Testis (tissue), 3 donors: Measurements from ENCODE around the gene DNAJC24. TPM values are rescaled to one million over a fixed set of nuclear protein-coding genes. Genes with fewer than 3 reads are reported as not detected.

Source experiments
- DNase-seq: peaks from one replicate; pipeline ENCODE4 v3.0.0-alpha.2; 2019
- H3K27ac ChIP-seq, 2 donors: fragments of 200-600 bp; sonication (generic); one replicate each; pipeline ENCODE4 v1.5.1; 2019
- H3K27me3 ChIP-seq: fragments of 200-600 bp; sonication (generic); one replicate; pipeline ENCODE4 v1.5.1; 2019
- H3K36me3 ChIP-seq: fragments of 200-600 bp; sonication (generic); one replicate; pipeline ENCODE4 v1.5.1; 2017; ENCODE audit warnings: low read depth; ENCODE audit errors: missing control alignments
- H3K4me1 ChIP-seq: fragments of 200-600 bp; sonication (generic); one replicate; pipeline ENCODE4 v1.5.1; 2019
- H3K4me3 ChIP-seq, 2 donors: fragments of 200-600 bp; sonication (generic); one replicate each; pipeline ENCODE4 v1.5.1; 2017 to 2019
- H3K9me3 ChIP-seq: fragments of 200-600 bp; sonication (generic); one replicate; pipeline ENCODE4 v1.5.1; 2017
- CTCF ChIP-seq, 3 experiments: fragments of 450-650 bp in 2 of 3; fragments of 200-600 bp in 1 of 3; sonication (generic) in 1 of 3; IDR thresholded peaks; one replicate each; pipeline ENCODE4 v1.5.1; 2016 to 2019; ENCODE audit warnings: antibody characterized with exemption in 3 of 3, mild to moderate bottlenecking in 2 of 3, moderate library complexity in 1 of 3
- POLR2A ChIP-seq: fragments of 450-650 bp; IDR thresholded peaks from one replicate; pipeline ENCODE4 v1.6.1; 2017; ENCODE audit warnings: antibody characterized with exemption, mild to moderate bottlenecking, moderate library complexity
- WGBS, 2 donors: methylation state at CpG; one replicate each; pipeline ENCODE4 v1.1.5; 2018; 5-methylcytosine and 5-hydroxymethylcytosine counted together
- intact Hi-C: fragments of 100-400 bp; cut with DNase I; formaldehyde crosslinking; loops from one replicate; pipeline ENCODE4 v1.15.1; 2023; ENCODE audit warnings: low total_unique reads
- polyA plus RNA-seq: library from polyadenylated mRNA; stranded (reverse); fragments of 350-450 nt; fragmentation: Illumina TruSeq; extraction: RNeasy Lipid Tissue Mini Kit (QIAGEN cat#74804); gene quantifications from one replicate; pipeline ENCODE4 v1.2.3, GENCODE V29; 2014; ENCODE audit warnings: low read depth, low replicate concordance; ENCODE audit not compliant: insufficient read depth
- total RNA-seq, 2 donors: library from RNA; depleted of rRNA; stranded (reverse); fragments of >200 nt; gene quantifications; one replicate each; pipeline ENCODE4 v1.2.3, GENCODE V29; 2016

DNAJC24 gene
- total and polyA plus RNA-seq, 3 donors from 2014 or later = 18.5 to 28.2 (median 27.2) TPM

- intact Hi-C loops = no loop called here
- WGBS, 2 donors = 87 to 88% methylated on average over 1 of the region's 1 CpG
- no peak for TF ChIP-seq CTCF (IDR thresholded peaks at IDR 0.05)
- TF ChIP-seq POLR2A = no peak
These were observed 64.2 kb downstream of the DNAJC24 start for GRCh38 chr11:31433851-31434250.

GRCh38 chr11:31437742-31438435 lies 68.2 kb downstream of the DNAJC24 start:
- Histone ChIP-seq H3K36me3 (no peaks in the 10 kb centered on the region), H3K27me3 (no peaks in the 10 kb centered on the region), H3K4me3 (no peak overlapping the region), H3K4me1 (no peaks in the 10 kb centered on the region), H3K27ac (no peak overlapping the region), H3K9me3 (no peaks in the 10 kb centered on the region)
- no peak for DNase-seq
- TF ChIP-seq CTCF (IDR thresholded peaks at IDR 0.05) (no peak), POLR2A (no peak)
- WGBS, 2 donors = 84 to 90% methylated on average over 2 of the region's 2 CpGs
- intact Hi-C loops = no loop called here

More at GRCh38 chr11:31433851-31434250, 64.2 kb downstream of the DNAJC24 start:
- no peak for DNase-seq
- Histone ChIP-seq H3K9me3 (no peaks in the 10 kb centered on the region), H3K36me3 (no peaks in the 10 kb centered on the region), H3K27ac (no peak overlapping the region), H3K27me3 (no peaks in the 10 kb centered on the region), H3K4me1 (no peaks in the 10 kb centered on the region), H3K4me3 (no peak overlapping the region)

- no peak for DNase-seq
- H3K27ac ChIP-seq = no peak overlapping the region
- H3K36me3 ChIP-seq = no peaks in the 10 kb centered on the region
- no peaks in the 10 kb centered on the region for H3K27me3 ChIP-seq
- no peak overlapping the region for H3K4me3 ChIP-seq
- intact Hi-C loops = no loop called here
- no peaks in the 10 kb centered on the region for H3K4me1 ChIP-seq
- TF ChIP-seq POLR2A = no peak
- no peak for TF ChIP-seq CTCF (IDR thresholded peaks at IDR 0.05)
- no peaks in the 10 kb centered on the region for H3K9me3 ChIP-seq
These were observed 71.6 kb downstream of the DNAJC24 start for GRCh38 chr11:31441296-31441695.

- H3K9me3 ChIP-seq = no peaks in the 10 kb centered on the region
- no peak overlapping the region for H3K27ac ChIP-seq
- H3K4me1 ChIP-seq = no peaks in the 10 kb centered on the region
- intact Hi-C loops = no loop called here
- WGBS, 2 donors = 57 to 65% methylated on average over 2 of the region's 2 CpGs
- no peaks in the 10 kb centered on the region for H3K36me3 ChIP-seq
- no peak overlapping the region for H3K4me3 ChIP-seq
- TF ChIP-seq CTCF (IDR thresholded peaks at IDR 0.05) (no peak), POLR2A (no peak)
- no peaks in the 10 kb centered on the region for H3K27me3 ChIP-seq
- DNase-seq = no peak
These were observed 72.4 kb downstream of the DNAJC24 start for GRCh38 chr11:31442086-31442485.

GRCh38 chr11:31443802-31444201 lies 74.1 kb downstream of the DNAJC24 start:
- H3K4me3 ChIP-seq = no peak overlapping the region
- no peaks in the 10 kb centered on the region for H3K36me3 ChIP-seq
- H3K27me3 ChIP-seq = no peaks in the 10 kb centered on the region
- WGBS, 2 donors = 92 to 95% methylated on average over 3 of the region's 3 CpGs
- no peaks in the 10 kb centered on the region for H3K4me1 ChIP-seq
- TF ChIP-seq CTCF (IDR thresholded peaks at IDR 0.05) (no peak), POLR2A (no peak)
- no peaks in the 10 kb centered on the region for H3K9me3 ChIP-seq
- intact Hi-C loops = no loop called here
- no peak for DNase-seq
- no peak overlapping the region for H3K27ac ChIP-seq
